HepG2 (cell line): ENCODE data around the gene SPHK1. TPM values are rescaled to one million over a fixed set of nuclear protein-coding genes. Genes with fewer than 3 reads are reported as not detected.

Experiments used
- AGO1 ChIP-seq: fragments of 200-400 bp; formaldehyde crosslinking; IDR thresholded peaks from 2 replicates; pipeline ENCODE4 v1.6.1; 2017; ENCODE audit warnings: mild to moderate bottlenecking, low read depth, low read length, moderate library complexity; ENCODE audit not compliant: poor library complexity, severe bottlenecking
- DNMT1 ChIP-seq: sonication (generic); formaldehyde crosslinking; IDR thresholded peaks from 2 replicates; pipeline ENCODE4 v1.5.1; 2020; ENCODE audit warnings: mild to moderate bottlenecking, missing genetic modification reagents
- KAT7 ChIP-seq: IDR thresholded peaks from 2 replicates; pipeline ENCODE4 v1.6.1; 2018; ENCODE audit warnings: borderline replicate concordance, missing compliant biosample characterization
- MTA1 ChIP-seq: sonication (generic); formaldehyde crosslinking; IDR thresholded peaks from 2 replicates; pipeline ENCODE4 v1.4.0; 2020; ENCODE audit warnings: missing genetic modification reagents, mild to moderate bottlenecking, borderline replicate concordance
- RFXANK ChIP-seq: IDR thresholded peaks from 2 replicates; pipeline ENCODE4 v1.6.1; 2016
- SIN3A ChIP-seq: IDR thresholded peaks from 2 replicates; pipeline ENCODE4 v1.6.1; 2011; ENCODE audit warnings: low read depth, mild to moderate bottlenecking, control low read depth, low read length, borderline replicate concordance
- SP5 ChIP-seq: IDR thresholded peaks from 2 replicates; pipeline ENCODE4 v1.6.1; 2016; ENCODE audit warnings: low read depth, borderline replicate concordance
- SRSF1 ChIP-seq: fragments of 200-400 bp; formaldehyde crosslinking; optimal IDR thresholded peaks from 2 replicates; pipeline ENCODE3; 2017; ENCODE audit warnings: mild to moderate bottlenecking, low read depth, low read length, moderate library complexity
- ZNF264 ChIP-seq: sonication (generic); formaldehyde crosslinking; IDR thresholded peaks from 2 replicates; pipeline ENCODE4 v1.4.0; 2020; ENCODE audit warnings: missing genetic modification reagents
- ZNF30 ChIP-seq: sonication (generic); formaldehyde crosslinking; IDR thresholded peaks from 2 replicates; pipeline ENCODE4 v1.5.0; 2020; ENCODE audit warnings: mild to moderate bottlenecking, missing genetic modification reagents
- ZNF333 ChIP-seq: sonication (generic); formaldehyde crosslinking; IDR thresholded peaks from 2 replicates; pipeline ENCODE4 v1.4.0; 2020; ENCODE audit warnings: mild to moderate bottlenecking, missing genetic modification reagents, borderline replicate concordance
- ZNF432 ChIP-seq: sonication (generic); formaldehyde crosslinking; IDR thresholded peaks from 2 replicates; pipeline ENCODE4 v1.5.0; 2020; ENCODE audit warnings: missing genetic modification reagents, mild to moderate bottlenecking, borderline replicate concordance
- ZNF547 ChIP-seq: sonication (generic); formaldehyde crosslinking; IDR thresholded peaks from 2 replicates; pipeline ENCODE4 v1.5.1; 2020; ENCODE audit warnings: mild to moderate bottlenecking, missing genetic modification reagents
- ZNF766 ChIP-seq: sonication (generic); formaldehyde crosslinking; IDR thresholded peaks from 2 replicates; pipeline ENCODE4 v1.5.0; 2020; ENCODE audit warnings: missing genetic modification reagents, borderline replicate concordance
- polyA plus RNA-seq, 8 experiments: library from polyadenylated mRNA; depleted of rRNA in 3 of 8; stranded (reverse) in 7 of 8; unstranded in 1 of 8; fragments of >200 nt; fragmentation: Illumina TruSeq in 4 of 8; extraction: Trizol in 4 of 8; gene quantifications; 2 replicates each; pipeline versions ENCODE4 v1.2.1 to v1.2.3, GENCODE V29; 2011 to 2016; ENCODE audit warnings: low read depth in 4 of 8, missing spikeins in 1 of 8, mixed read lengths in 1 of 8; ENCODE audit not compliant: insufficient read depth in 1 of 8
- total RNA-seq, 5 experiments: library from RNA; depleted of rRNA; stranded (reverse); fragments of >200 nt; fragmentation: Illumina TruSeq; extraction: Trizol; gene quantifications; 2 replicates each; pipeline ENCODE4 v1.2.3, GENCODE V29; 2016; ENCODE audit warnings: low read depth in 1 of 5
- TF ChIP-seq, protein P1 (sequence below): sonication (generic); formaldehyde crosslinking; IDR thresholded peaks from 2 replicates; pipeline ENCODE4 v1.4.0; 2020; ENCODE audit warnings: missing genetic modification reagents
- TF ChIP-seq, protein P2 (sequence below): sonication (generic); formaldehyde crosslinking; IDR thresholded peaks from 2 replicates; pipeline ENCODE4 v1.5.0; 2020; ENCODE audit warnings: mild to moderate bottlenecking, missing genetic modification reagents
- TF ChIP-seq, protein P3 (sequence below): sonication (generic); formaldehyde crosslinking; IDR thresholded peaks from 2 replicates; pipeline ENCODE4 v1.8.1; 2022; ENCODE audit warnings: mild to moderate bottlenecking, missing genetic modification reagents
- TF ChIP-seq, protein P4 (sequence below): sonication (generic); formaldehyde crosslinking; IDR thresholded peaks from 2 replicates; pipeline ENCODE4 v1.4.0; 2020; ENCODE audit warnings: low read depth, missing genetic modification reagents

The SPHK1 gene
- total and polyA plus RNA-seq, 2 of the 13 experiments (the other 11 are each of a cell fraction or from before 2014, with no cell fraction given), result 129 to 160 TPM

GRCh38 chr17:76351526-76352071, 32.8 kb upstream of the SPHK1 start (continued):
- TF ChIP-seq SRSF1, result no peak
- TF ChIP-seq ZNF264 (CRISPR knock-in tag), result peak; percentile 30; the same call in 1 of the 2 replicates
- TF ChIP-seq ZNF547 (CRISPR knock-in tag), result no peak
- TF ChIP-seq, protein P1, sequence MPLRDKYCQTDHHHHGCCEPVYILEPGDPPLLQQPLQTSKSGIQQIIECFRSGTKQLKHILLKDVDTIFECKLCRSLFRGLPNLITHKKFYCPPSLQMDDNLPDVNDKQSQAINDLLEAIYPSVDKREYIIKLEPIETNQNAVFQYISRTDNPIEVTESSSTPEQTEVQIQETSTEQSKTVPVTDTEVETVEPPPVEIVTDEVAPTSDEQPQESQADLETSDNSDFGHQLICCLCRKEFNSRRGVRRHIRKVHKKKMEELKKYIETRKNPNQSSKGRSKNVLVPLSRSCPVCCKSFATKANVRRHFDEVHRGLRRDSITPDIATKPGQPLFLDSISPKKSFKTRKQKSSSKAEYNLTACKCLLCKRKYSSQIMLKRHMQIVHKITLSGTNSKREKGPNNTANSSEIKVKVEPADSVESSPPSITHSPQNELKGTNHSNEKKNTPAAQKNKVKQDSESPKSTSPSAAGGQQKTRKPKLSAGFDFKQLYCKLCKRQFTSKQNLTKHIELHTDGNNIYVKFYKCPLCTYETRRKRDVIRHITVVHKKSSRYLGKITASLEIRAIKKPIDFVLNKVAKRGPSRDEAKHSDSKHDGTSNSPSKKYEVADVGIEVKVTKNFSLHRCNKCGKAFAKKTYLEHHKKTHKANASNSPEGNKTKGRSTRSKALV (CRISPR knock-in tag), result no peak
- TF ChIP-seq, protein P2, sequence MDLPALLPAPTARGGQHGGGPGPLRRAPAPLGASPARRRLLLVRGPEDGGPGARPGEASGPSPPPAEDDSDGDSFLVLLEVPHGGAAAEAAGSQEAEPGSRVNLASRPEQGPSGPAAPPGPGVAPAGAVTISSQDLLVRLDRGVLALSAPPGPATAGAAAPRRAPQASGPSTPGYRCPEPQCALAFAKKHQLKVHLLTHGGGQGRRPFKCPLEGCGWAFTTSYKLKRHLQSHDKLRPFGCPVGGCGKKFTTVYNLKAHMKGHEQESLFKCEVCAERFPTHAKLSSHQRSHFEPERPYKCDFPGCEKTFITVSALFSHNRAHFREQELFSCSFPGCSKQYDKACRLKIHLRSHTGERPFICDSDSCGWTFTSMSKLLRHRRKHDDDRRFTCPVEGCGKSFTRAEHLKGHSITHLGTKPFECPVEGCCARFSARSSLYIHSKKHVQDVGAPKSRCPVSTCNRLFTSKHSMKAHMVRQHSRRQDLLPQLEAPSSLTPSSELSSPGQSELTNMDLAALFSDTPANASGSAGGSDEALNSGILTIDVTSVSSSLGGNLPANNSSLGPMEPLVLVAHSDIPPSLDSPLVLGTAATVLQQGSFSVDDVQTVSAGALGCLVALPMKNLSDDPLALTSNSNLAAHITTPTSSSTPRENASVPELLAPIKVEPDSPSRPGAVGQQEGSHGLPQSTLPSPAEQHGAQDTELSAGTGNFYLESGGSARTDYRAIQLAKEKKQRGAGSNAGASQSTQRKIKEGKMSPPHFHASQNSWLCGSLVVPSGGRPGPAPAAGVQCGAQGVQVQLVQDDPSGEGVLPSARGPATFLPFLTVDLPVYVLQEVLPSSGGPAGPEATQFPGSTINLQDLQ (CRISPR knock-in tag), result no peak
- peak; percentile 75; the same call in 1 of the 2 replicates for TF ChIP-seq KAT7
- no peak for TF ChIP-seq RFXANK (CRISPR knock-in tag)
- 0 out of 2 replicates have a peak, but pooled peaks have one; percentile 72 for TF ChIP-seq SIN3A
- TF ChIP-seq, protein P3, sequence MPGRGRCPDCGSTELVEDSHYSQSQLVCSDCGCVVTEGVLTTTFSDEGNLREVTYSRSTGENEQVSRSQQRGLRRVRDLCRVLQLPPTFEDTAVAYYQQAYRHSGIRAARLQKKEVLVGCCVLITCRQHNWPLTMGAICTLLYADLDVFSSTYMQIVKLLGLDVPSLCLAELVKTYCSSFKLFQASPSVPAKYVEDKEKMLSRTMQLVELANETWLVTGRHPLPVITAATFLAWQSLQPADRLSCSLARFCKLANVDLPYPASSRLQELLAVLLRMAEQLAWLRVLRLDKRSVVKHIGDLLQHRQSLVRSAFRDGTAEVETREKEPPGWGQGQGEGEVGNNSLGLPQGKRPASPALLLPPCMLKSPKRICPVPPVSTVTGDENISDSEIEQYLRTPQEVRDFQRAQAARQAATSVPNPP, result no peak
- no peak for TF ChIP-seq ZNF333
- TF ChIP-seq DNMT1, result no peak
- TF ChIP-seq ZNF766, result no peak
- no peak for TF ChIP-seq AGO1
- TF ChIP-seq ZNF30, result no peak
- TF ChIP-seq, protein P4, sequence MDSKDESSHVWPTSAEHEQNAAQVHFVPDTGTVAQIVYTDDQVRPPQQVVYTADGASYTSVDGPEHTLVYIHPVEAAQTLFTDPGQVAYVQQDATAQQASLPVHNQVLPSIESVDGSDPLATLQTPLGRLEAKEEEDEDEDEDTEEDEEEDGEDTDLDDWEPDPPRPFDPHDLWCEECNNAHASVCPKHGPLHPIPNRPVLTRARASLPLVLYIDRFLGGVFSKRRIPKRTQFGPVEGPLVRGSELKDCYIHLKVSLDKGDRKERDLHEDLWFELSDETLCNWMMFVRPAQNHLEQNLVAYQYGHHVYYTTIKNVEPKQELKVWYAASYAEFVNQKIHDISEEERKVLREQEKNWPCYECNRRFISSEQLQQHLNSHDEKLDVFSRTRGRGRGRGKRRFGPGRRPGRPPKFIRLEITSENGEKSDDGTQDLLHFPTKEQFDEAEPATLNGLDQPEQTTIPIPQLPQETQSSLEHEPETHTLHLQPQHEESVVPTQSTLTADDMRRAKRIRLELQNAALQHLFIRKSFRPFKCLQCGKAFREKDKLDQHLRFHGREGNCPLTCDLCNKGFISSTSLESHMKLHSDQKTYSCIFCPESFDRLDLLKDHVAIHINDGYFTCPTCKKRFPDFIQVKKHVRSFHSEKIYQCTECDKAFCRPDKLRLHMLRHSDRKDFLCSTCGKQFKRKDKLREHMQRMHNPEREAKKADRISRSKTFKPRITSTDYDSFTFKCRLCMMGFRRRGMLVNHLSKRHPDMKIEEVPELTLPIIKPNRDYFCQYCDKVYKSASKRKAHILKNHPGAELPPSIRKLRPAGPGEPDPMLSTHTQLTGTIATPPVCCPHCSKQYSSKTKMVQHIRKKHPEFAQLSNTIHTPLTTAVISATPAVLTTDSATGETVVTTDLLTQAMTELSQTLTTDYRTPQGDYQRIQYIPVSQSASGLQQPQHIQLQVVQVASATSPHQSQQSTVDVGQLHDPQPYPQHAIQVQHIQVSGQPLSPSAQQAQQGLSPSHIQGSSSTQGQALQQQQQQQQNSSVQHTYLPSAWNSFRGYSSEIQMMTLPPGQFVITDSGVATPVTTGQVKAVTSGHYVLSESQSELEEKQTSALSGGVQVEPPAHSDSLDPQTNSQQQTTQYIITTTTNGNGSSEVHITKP (CRISPR knock-in tag), result no peak
- no peak for TF ChIP-seq ZNF432 (CRISPR knock-in tag)
- 0 out of 2 replicates have a peak, but pooled peaks have one; percentile 30 for TF ChIP-seq MTA1
- no peak for TF ChIP-seq SP5 (CRISPR knock-in tag)
